HG03135 (cell line): Measurements from ENCODE around the gene ARAP1.

ENCODE experiments used
- ATAC-seq: cut with Tn5 transposase; IDR thresholded peaks from one replicate; pipeline ENCODE4 v1.9.1; 2021; ENCODE audit warnings: mild to moderate bottlenecking, moderate library complexity; ENCODE audit not compliant: unreplicated experiment

The ARAP1 gene

DNA sequence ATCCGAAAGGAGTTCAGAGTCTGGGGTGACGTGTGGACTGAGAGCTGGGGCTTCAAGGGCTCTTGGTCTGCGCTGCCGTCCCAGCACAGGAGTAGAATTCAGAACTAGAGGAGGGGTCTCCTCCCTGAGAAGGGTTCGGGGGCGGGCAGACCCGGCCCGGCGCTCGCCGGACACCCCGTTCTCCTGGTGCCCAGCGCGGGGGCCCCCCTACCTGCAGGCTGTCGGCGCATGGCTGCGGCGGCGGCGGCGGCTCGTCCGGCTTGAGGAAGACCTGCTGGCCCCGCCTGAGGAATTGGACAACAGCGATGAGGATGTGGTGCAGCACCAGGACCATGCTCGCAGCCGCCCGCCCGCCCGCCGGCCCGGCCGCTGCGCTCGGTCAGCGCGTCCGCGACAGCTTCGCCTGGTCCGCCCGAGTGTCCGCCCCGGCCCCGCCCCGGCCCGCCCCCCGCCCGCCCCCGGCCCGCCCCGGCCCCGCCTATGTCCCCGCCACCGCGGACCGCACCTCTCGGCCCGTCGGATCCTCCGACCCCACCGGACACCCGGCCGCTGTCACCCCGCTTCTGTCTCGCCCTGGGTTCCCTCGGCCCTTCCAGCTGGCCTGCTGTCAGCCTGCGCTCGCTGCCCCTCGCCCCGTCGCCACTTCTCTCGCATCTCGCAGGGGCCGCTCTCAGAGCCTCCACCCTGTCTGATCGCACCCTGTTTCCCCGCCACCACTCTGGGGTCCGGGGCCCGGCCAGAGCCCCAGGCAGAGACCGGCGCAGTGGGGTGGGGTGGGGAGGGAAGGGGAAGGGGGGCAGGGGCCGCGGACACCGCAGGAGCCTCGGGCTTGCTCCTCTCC lies 109.9 kb downstream of the ARAP1 start:
- peak; percentile 18 for ATAC-seq

DNA sequence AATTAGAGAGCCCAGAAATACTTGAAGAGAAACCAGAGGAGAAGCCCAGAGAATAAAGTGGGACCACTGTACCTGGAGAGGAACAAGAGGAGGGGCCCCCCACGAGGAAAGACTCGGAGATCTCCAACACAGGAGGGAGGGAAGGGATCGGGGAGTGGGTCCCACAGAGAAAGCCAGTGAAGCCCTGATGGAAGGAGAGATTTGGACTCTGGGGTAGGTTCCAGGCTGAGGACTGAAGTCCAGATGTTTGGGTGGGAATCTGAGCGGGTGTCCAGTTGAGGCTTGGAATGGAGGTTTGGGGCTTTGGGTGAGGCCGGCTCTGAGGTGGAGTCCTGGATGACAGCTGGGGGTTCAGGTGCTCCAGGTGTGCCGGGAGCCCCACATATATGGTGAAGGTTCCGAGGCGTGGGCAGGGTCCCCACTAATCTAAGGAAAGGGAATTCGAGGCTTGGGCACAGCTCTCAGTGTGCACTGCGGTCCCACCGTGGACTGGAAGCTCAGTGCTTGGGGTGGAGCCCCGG lies 110.6 kb downstream of the ARAP1 start:
- ATAC-seq = no peak

DNA sequence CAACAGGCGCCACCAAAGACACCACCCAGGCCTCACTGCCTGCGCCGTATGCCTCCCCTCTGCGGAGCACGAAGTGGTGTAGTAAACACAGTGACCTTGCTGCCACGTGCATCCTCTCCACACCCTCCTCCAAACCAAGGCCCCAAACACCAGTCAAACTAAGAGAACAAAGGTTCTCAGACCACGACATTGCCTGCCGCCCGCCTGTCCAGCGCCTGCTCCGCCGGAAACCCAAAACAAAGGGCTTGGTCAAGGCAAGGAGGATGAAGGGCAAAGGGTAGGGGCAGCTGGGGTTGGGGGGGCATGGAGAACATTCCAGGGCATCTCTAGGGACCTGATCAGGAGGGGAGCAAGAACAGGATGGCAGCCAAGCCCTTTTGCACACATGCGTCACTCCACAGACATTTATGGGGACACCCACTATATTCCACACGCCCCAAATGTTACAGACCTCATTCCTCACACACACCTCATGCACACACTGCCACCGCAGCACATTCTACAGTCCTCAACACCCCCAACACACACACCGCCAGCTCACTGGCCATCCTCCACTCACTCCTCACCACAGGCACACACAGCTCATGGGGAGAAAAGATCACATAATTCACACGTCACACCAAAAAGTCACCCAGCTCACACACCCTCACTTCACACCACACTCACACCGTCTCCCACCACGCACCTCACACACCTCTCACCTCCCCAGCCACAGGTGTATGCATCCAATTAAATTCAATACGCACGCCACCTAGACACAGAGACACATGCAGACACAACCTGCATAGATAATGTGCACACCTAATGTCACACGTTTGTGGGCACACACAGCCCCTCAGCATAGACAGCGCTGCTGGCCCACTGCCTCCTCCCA lies 112.5 kb downstream of the ARAP1 start:
- ATAC-seq = no peak

DNA sequence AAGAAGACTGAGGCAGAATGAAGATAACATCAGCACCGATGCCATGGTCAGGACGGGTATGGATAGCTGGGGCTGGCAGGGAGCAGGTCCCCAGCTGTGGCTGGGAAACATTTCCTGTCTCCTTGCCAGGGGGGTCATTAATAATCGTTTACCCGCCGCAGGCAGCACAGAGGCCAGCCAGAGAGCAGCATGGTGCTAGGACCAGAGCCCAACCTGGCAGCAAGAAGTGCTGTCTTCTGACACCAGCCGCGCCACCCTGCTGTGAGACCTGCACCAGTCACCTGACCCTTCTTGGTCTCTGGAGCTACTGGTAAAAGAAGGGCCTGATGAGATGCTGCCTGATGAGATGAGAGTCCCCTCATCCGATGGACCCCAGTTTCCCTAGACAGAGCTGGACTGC lies 114.3 kb downstream of the ARAP1 start:
- ATAC-seq = no peak

DNA sequence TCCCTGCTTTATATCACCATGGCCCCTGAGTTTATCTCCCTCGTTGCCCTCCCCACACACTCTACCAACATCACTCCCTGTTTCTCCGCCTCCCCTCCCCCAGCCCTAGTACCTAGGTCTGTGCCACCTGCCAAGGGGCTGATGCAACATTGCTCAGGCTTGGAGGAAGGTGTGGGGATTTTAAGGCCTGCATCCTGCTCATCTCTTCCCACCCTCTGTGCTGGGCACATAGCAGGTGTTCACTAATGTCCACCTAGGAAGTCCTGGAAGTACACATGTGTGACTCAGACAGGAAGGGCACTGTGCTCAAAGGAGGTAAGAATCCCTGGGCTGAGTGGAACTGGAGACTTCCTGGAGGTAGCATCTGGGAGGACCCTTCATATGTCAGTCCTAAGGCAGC lies 115.0 kb downstream of the ARAP1 start:
- no peak for ATAC-seq

DNA sequence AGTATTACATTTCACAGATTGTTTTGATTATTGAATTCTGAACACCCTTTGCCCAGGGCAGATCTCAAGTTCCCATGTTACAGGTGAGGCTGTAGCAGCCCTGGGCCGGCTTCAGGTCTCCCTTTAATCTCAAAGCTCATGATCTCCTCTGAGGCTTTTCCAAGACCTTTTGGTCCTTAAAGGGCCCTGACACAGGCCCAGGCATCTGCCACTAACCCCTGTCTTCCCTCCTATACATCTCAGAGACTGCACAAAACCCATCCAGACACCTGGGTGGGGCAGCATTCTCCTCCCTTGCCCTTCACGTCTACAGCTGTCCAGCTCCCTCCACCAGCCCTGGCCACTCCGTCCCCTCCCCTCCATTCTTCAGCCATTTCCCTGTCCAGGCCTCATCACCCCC lies 115.8 kb downstream of the ARAP1 start:
- no peak for ATAC-seq

DNA sequence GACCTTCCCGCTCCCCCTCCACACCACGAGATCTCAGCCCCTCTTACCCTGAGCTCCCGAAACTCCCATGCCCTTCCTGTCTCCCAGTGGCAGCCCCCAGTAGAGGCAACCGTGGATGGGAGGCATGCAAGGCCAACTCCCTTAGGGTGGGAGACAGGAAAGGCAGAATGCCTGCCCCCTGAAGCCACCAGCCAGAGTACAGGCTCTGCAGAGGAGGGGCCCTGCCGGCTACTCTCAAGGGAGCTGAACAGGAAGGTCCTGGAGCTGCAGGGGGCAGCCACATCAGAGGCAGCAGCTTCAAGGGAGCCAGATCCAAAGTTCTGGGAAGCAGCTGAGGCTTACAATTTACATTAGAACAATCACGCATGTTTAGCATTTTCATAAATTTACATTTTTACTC lies 116.3 kb downstream of the ARAP1 start:
- no peak for ATAC-seq

DNA sequence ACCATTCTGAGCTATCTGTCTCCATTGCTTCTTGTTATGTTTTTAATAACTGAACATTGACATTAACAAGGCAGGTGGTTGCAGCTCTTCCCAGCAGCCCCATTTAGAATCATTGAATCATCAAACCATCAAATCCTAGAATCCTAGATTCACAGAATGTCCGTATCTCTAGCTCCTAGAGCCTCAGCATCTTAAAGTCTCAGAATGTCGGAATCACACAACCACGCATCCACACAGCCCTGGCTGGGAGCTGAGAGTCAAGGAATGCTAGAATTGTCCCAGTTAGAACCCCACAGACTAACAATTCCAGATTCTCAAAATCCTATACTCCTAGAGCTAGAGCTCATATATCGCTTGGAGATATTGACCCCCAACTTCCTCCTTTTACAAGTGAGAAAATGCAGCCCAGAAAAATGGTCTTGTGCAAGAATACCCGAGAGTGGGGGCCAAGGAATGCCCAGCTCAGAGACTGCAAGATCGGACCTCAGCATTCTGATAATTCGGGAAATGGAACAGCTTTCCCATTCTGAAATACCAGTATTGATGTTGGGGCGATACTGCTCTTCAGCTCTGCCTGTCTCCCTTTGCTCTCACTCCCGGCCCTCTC lies 116.8 kb downstream of the ARAP1 start:
- ATAC-seq = no peak
